Pulmonary artery endothelial cell (primary cell): ENCODE data around the gene RPS2. TPM values are rescaled to one million over a fixed set of nuclear protein-coding genes. Genes with fewer than 3 reads are reported as not detected.

Source experiments
- DNase-seq: peaks from one replicate; pipeline ENCODE4 v3.0.0-alpha.2; 2011; ENCODE audit warnings: low read depth, low spot score
- total RNA-seq: library from RNA; depleted of rRNA; stranded (reverse); fragments of >200 nt; gene quantifications from 2 replicates; pipeline ENCODE4 v1.2.3, GENCODE V29; 2014

Gene RPS2
- total RNA-seq, 1 donor from 2014 or later: 4,514 TPM

- DNase-seq: no peak
Measured at GRCh38 chr16:1998852-1999801, 34.5 kb upstream of the RPS2 start.

- no peak for DNase-seq
Measured at GRCh38 chr16:1998360-1998835, 33.8 kb upstream of the RPS2 start.

- no peak for DNase-seq
Measured at GRCh38 chr16:1997494-1998359, 33.1 kb upstream of the RPS2 start.

- no peak for DNase-seq
Measured at GRCh38 chr16:1993731-1994131, 29.1 kb upstream of the RPS2 start.

- DNase-seq: no peak
Measured at GRCh38 chr16:1992704-1993317, 28.2 kb upstream of the RPS2 start.

GRCh38 chr16:1991948-1992703 is 27.5 kb upstream of the RPS2 start:
- peak; percentile 54 for DNase-seq

- DNase-seq: no peak
Measured at GRCh38 chr16:1991588-1991947, 26.9 kb upstream of the RPS2 start.

GRCh38 chr16:1991135-1991551 is 26.5 kb upstream of the RPS2 start:
- no peak for DNase-seq

- no peak for DNase-seq
Measured at GRCh38 chr16:1990351-1991134, 25.9 kb upstream of the RPS2 start.

GRCh38 chr16:1990101-1990350 is 25.4 kb upstream of the RPS2 start:
- no peak for DNase-seq

- DNase-seq: no peak
Measured at GRCh38 chr16:1989209-1990100, 24.8 kb upstream of the RPS2 start, which contains the start of gene SYNGR3. TSS of gene SYNGR3 (plus strand) at chr16:1989970. CDS start at chr16:1990103, 133 bp downstream.

- DNase-seq: no peak
Measured at GRCh38 chr16:1987198-1987597, 22.6 kb upstream of the RPS2 start.

GRCh38 chr16:1985466-1986150 is 21.0 kb upstream of the RPS2 start:
- DNase-seq: no peak

GRCh38 chr16:1984347-1985225 is 20.0 kb upstream of the RPS2 start:
- no peak for DNase-seq

- peak; percentile 76 for DNase-seq
Measured at GRCh38 chr16:1983544-1984346, 19.1 kb upstream of the RPS2 start, which contains the start of gene GFER. TSS of gene GFER (plus strand) at chr16:1984193. CDS start at chr16:1984219, 26 bp downstream.

- no peak for DNase-seq
Measured at GRCh38 chr16:1982991-1983543, 18.4 kb upstream of the RPS2 start.
